ENCODE results near the gene KLF2.
"Not testable (repeated sequence)": the region's sequence is repeated elsewhere in the genome, so short reads cannot be mapped to it uniquely, and the experiment has no call there.

The KLF2 gene

DNA sequence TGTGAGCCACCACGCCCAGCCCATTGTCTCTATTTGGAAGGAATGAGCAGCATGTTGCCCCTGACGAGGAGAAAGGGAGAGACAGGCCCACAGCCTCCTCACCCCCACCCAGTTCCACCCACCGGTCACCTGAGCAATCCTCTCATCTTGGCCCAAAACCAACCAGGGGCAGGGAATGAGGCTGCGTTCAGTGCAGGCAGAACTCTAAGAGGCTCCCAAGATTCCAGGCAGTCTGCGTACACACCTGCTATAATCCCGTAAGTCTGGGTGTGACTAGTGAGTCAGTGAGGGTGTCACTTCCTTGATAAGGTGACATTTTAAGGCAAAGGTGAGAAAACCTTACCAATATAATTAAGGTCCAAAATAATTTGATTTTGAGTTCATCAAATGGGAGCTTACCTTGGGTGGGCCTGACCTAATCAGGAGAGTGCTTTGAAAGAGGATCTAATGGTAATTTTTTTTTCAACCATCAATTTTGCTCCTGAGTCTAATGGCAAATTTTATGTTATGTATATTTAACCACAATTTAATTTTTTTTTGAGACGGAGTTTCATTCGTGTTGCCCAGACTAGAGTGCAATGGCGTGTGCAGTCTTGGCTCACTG is 26.9 kb upstream of the KLF2 start:
- no peak for DNase-seq (ENCODE audit: low read depth, low spot score)
- Histone ChIP-seq H3K9me3 (ENCODE audit: insufficient read depth, low read length) (no peaks in the 10 kb centered on the region), H3K4me1 (ENCODE audit: insufficient read depth, insufficient read length) (peaks cover 4% of the 10 kb centered on the region), H3K9ac (ENCODE audit: insufficient read length, low read depth) (no peak overlapping the region), H3K27me3 (ENCODE audit: insufficient read depth, insufficient read length) (no peaks in the 10 kb centered on the region), H3K36me3 (ENCODE audit: insufficient read depth, insufficient read length, low read length) (no peaks in the 10 kb centered on the region), H3K4me3 (ENCODE audit: insufficient read length, low read depth) (no peak overlapping the region)
- TF ChIP-seq ZNF274 (IDR thresholded peaks at IDR 0.05; ENCODE audit: low read depth, low read length) (no peak), YY1 (IDR thresholded peaks at IDR 0.05; ENCODE audit: insufficient read depth, insufficient read length) (no peak), SUZ12 (IDR thresholded peaks at IDR 0.05; ENCODE audit: extremely low read depth, insufficient read depth, insufficient read length) (no peak)

DNA sequence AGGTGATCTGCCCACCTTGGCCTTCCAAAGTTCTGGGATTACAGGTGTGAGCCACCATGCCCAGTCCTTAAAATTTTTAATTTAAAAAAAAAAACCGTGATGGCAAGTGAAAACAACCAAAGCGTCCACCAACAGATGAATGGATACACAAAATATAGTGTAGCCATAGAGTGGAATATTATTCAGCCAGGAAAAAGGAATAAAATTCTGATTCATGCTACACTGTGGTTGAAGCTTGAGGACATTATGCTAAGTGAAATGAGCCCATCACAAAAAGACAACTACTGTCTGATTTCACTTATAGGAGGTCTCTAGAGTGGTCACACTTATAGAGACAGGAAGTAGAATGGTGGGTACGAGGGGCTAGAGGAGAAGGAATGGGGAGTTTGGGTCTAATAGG is 26.3 kb upstream of the KLF2 start:
- no peak overlapping the region for H3K9ac ChIP-seq (ENCODE audit: insufficient read length, low read depth)
- H3K4me1 ChIP-seq (ENCODE audit: insufficient read depth, insufficient read length), result peaks cover 4% of the 10 kb centered on the region
- H3K9me3 ChIP-seq (ENCODE audit: insufficient read depth, low read length), result no peaks in the 10 kb centered on the region
- DNase-seq (ENCODE audit: low read depth, low spot score), result no peak
- H3K36me3 ChIP-seq (ENCODE audit: insufficient read depth, insufficient read length, low read length), result no peaks in the 10 kb centered on the region
- H3K27me3 ChIP-seq (ENCODE audit: insufficient read depth, insufficient read length), result no peaks in the 10 kb centered on the region
- H3K4me3 ChIP-seq (ENCODE audit: insufficient read length, low read depth), result no peak overlapping the region
- TF ChIP-seq SUZ12 (IDR thresholded peaks at IDR 0.05; ENCODE audit: extremely low read depth, insufficient read depth, insufficient read length) (no peak), ZNF274 (IDR thresholded peaks at IDR 0.05; ENCODE audit: low read depth, low read length) (no peak), YY1 (IDR thresholded peaks at IDR 0.05; ENCODE audit: insufficient read depth, insufficient read length) (no peak)

DNA sequence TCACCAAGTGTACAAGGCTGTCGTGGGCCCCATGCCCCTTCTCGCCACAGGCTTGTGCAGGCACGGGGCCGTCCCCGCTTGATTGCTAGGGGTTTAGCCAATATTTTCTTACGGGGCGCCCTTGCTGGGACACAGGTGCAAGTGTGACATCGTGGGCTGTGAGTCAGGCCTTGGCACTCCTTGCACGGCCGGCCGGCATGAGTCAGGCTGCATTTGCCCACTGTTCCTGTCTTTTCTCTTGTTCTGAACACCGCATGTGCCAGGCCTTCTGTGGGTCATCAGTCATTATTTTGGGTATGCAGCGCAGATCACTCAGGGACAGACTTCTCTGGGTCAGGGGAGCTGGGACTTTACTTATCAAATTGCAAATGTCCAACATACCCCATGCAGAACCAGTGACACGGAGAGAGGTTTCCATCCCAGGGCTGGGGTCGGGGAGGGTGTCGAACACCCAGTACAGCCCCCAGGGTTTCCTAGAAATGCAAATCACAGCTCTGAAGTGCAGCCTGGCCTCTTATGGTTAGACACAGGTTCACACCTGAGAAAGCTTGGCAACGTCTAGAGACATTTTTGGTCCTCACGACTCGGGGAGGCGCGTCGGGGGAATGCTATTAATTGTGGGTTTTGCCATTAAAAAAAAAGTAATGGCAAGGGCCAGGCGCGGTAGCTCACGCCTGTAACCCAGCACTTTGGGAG is 22.5 kb upstream of the KLF2 start:
- Histone ChIP-seq H3K4me1 (ENCODE audit: insufficient read depth, insufficient read length) (peaks cover 5% of the 10 kb centered on the region), H3K27me3 (ENCODE audit: insufficient read depth, insufficient read length) (no peaks in the 10 kb centered on the region), H3K36me3 (ENCODE audit: insufficient read depth, insufficient read length, low read length) (no peaks in the 10 kb centered on the region), H3K4me3 (ENCODE audit: insufficient read length, low read depth) (no peak overlapping the region), H3K9me3 (ENCODE audit: insufficient read depth, low read length) (no peaks in the 10 kb centered on the region), H3K9ac (ENCODE audit: insufficient read length, low read depth) (peak overlapping the region; percentile 2)
- no peak for DNase-seq (ENCODE audit: low read depth, low spot score)
- no peak for TF ChIP-seq SUZ12 (IDR thresholded peaks at IDR 0.05; ENCODE audit: extremely low read depth, insufficient read depth, insufficient read length)
- TF ChIP-seq YY1 (IDR thresholded peaks at IDR 0.05; ENCODE audit: insufficient read depth, insufficient read length), result no peak
- no peak for TF ChIP-seq ZNF274 (IDR thresholded peaks at IDR 0.05; ENCODE audit: low read depth, low read length)

DNA sequence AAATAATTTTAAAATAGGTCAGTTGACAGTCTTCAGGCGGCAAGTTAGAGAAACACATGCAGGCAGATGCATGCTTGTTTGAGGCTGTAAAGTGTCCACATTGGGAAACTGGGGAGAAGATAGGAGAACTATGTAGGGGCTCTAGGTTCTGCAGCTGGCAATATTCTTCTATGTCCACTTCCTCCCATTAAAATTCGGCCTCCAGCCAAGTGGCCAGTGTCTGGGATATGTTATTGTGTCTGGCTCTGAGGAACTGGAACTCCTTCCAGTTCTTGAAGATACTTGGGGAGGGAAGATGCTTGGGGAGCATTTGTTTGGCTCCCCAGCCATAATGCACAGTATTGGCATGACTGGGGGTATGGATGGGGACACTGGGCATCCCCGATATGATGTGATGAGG is 20.9 kb upstream of the KLF2 start:
- Histone ChIP-seq H3K4me1 (ENCODE audit: insufficient read depth, insufficient read length) (peaks cover 5% of the 10 kb centered on the region), H3K36me3 (ENCODE audit: insufficient read depth, insufficient read length, low read length) (no peaks in the 10 kb centered on the region), H3K4me3 (ENCODE audit: insufficient read length, low read depth) (no peak overlapping the region), H3K27me3 (ENCODE audit: insufficient read depth, insufficient read length) (no peaks in the 10 kb centered on the region), H3K9me3 (ENCODE audit: insufficient read depth, low read length) (no peaks in the 10 kb centered on the region), H3K9ac (ENCODE audit: insufficient read length, low read depth) (no peak overlapping the region)
- no peak for TF ChIP-seq ZNF274 (IDR thresholded peaks at IDR 0.05; ENCODE audit: low read depth, low read length)
- no peak for TF ChIP-seq YY1 (IDR thresholded peaks at IDR 0.05; ENCODE audit: insufficient read depth, insufficient read length)
- no peak for TF ChIP-seq SUZ12 (IDR thresholded peaks at IDR 0.05; ENCODE audit: extremely low read depth, insufficient read depth, insufficient read length)
- DNase-seq (ENCODE audit: low read depth, low spot score), result no peak

DNA sequence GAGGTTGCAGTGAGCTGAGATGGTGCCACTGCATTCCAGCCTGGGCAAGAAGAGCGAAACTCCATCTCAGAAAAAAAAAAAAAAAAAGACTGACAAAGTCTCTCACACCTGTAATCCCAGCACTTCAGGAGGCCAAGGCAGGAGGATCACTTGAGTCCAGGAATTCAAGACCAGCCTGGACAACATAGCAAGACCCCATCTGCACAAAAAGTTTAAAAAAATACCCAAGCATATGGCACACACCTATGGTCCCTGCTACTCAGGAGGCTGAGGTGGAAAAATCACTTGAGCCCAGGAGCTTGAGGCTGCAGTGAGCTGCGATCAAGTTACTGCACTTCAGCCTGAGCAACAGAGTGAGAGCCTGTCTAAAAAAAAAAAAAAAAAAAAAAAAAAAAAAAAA is 20.1 kb upstream of the KLF2 start:
- H3K4me3 ChIP-seq (ENCODE audit: insufficient read length, low read depth); H3K4me1 ChIP-seq (ENCODE audit: insufficient read depth, insufficient read length); H3K9me3 ChIP-seq (ENCODE audit: insufficient read depth, low read length); H3K27me3 ChIP-seq (ENCODE audit: insufficient read depth, insufficient read length); H3K36me3 ChIP-seq (ENCODE audit: insufficient read depth, insufficient read length, low read length); H3K9ac ChIP-seq (ENCODE audit: insufficient read length, low read depth); DNase-seq (ENCODE audit: low read depth, low spot score): not testable (repeated sequence)

DNA sequence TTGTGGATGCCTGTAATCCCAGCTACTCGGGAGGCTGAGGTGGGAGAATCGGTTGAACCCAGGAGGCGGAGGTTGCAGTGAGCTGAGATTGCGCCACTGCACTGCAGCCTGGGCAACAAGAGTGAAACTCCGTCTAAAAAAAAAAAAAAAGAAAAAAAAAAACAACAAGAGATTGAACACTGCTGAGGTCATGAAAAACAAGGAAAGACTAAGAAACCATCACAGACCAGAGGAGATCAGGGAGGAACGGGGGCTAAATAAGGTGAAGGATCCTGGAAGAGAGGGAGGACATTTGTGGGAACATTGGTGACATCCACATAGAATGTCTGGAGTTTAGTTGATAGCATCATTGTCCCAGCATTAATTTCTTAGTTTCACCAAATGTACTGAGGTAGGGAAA is 19.6 kb upstream of the KLF2 start:
- not testable (repeated sequence) for H3K27me3 ChIP-seq (ENCODE audit: insufficient read depth, insufficient read length); DNase-seq (ENCODE audit: low read depth, low spot score); H3K9ac ChIP-seq (ENCODE audit: insufficient read length, low read depth); H3K36me3 ChIP-seq (ENCODE audit: insufficient read depth, insufficient read length, low read length); H3K9me3 ChIP-seq (ENCODE audit: insufficient read depth, low read length); H3K4me1 ChIP-seq (ENCODE audit: insufficient read depth, insufficient read length); H3K4me3 ChIP-seq (ENCODE audit: insufficient read length, low read depth)

DNA sequence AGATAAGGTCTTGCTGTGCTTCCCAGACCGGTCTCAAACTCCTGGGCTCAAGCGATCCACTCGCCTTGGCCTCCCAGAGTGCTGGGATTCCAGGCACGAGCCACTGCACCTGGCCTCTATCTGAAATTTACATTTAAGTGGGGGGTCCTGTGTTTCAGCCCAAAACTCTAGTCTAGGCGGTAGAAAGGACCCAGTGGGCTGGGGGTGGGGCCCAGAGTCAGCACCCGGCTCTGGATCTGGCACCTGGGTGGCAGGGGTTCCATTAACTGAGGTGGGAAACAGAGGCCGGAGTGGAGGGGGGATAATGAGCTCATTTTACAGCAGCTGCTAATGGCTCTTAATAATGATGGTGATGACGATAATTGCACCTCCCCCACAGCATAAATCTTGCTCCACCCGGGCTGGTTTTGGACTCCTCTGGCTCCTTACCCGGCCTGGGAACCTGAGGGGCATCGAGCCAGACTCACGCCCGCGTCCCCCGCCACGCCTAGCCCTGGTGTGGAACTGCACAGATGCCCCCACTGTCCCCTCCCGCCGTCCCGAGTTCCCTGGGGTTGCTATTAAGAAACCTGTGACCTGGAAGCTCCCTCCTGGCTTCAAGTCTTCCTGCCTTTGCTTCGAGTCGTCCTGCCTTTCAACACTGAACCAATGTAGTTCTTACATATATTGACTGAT is 17.8 kb upstream of the KLF2 start:
- no peak overlapping the region for H3K9ac ChIP-seq (ENCODE audit: insufficient read length, low read depth)
- no peaks in the 10 kb centered on the region for H3K9me3 ChIP-seq (ENCODE audit: insufficient read depth, low read length)
- no peaks in the 10 kb centered on the region for H3K36me3 ChIP-seq (ENCODE audit: insufficient read depth, insufficient read length, low read length)
- H3K4me3 ChIP-seq (ENCODE audit: insufficient read length, low read depth), result no peak overlapping the region
- TF ChIP-seq ZNF274 (IDR thresholded peaks at IDR 0.05; ENCODE audit: low read depth, low read length), result no peak
- DNase-seq (ENCODE audit: low read depth, low spot score), result no peak
- H3K27me3 ChIP-seq (ENCODE audit: insufficient read depth, insufficient read length), result no peaks in the 10 kb centered on the region
- peaks cover 5% of the 10 kb centered on the region for H3K4me1 ChIP-seq (ENCODE audit: insufficient read depth, insufficient read length)

Data from NT2/D1 (cell line).